OCI-LY3 (cell line): ENCODE results near the gene ODC1.

ENCODE experiments used
- H2AFZ ChIP-seq: fragments of 200-600, 300-600 bp; shearing (Covaris generic); 2 replicates; pipeline ENCODE4 v1.6.0; 2014; ENCODE audit warnings: antibody characterized with exemption, low read depth, low read length
- H3K27ac ChIP-seq: fragments of 200-600, 300-600 bp; sonication (generic); 2 replicates; pipeline ENCODE4 v1.5.1; 2014; ENCODE audit warnings: mild to moderate bottlenecking, low read length, moderate library complexity, mixed read lengths
- H3K27me3 ChIP-seq: fragments of 200-600, 300-600 bp; sonication (generic); 2 replicates; pipeline ENCODE4 v1.6.1; 2014; ENCODE audit warnings: low read depth, low read length, mixed read lengths
- H3K36me3 ChIP-seq: fragments of 200-600, 300-600 bp; sonication (generic); replicated peaks from 2 replicates; pipeline ENCODE3; 2014; ENCODE audit warnings: low read depth, low read length, mixed read lengths
- H3K4me1 ChIP-seq: fragments of 300-600, 200-600 bp; sonication (generic); 2 replicates; pipeline ENCODE4 v1.6.1; 2014; ENCODE audit warnings: low read length, mixed read lengths
- H3K4me2 ChIP-seq: fragments of 200-600, 300-600 bp; sonication (generic); 2 replicates; pipeline ENCODE4 v1.6.1; 2014; ENCODE audit warnings: low read length, mixed read lengths
- H3K4me3 ChIP-seq: fragments of 300-600, 200-600 bp; sonication (generic); 2 replicates; pipeline ENCODE4 v1.5.1; 2014; ENCODE audit warnings: antibody characterized with exemption, mild to moderate bottlenecking, low read length, moderate library complexity
- H3K79me2 ChIP-seq: fragments of 300-600, 200-600 bp; shearing (Covaris generic); 2 replicates; pipeline ENCODE4 v1.6.1; 2014; ENCODE audit warnings: mild to moderate bottlenecking, low read length, mixed read lengths
- H3K9ac ChIP-seq: fragments of 300-600, 200-600 bp; shearing (Covaris generic); 2 replicates; pipeline ENCODE4 v1.6.0; 2014; ENCODE audit warnings: mild to moderate bottlenecking, low read length, moderate library complexity
- H3K9me3 ChIP-seq: fragments of 200-600, 300-600 bp; shearing (Covaris generic); 2 replicates; pipeline ENCODE4 v1.6.1; 2014; ENCODE audit warnings: low read length, mixed read lengths; ENCODE audit not compliant: insufficient read depth
- H4K20me1 ChIP-seq: fragments of 200-600, 300-600 bp; sonication (generic); 2 replicates; pipeline ENCODE4 v1.6.1; 2016; ENCODE audit warnings: low read length, mixed read lengths; ENCODE audit not compliant: insufficient read depth
- EZH2phosphoT487 ChIP-seq: fragments of 200-600 bp; shearing (Covaris generic); IDR thresholded peaks from 2 replicates; pipeline ENCODE4 v1.6.1; 2018; ENCODE audit warnings: antibody characterized with exemption, mixed run types, low read depth
- TF ChIP-seq, protein P1 (sequence below): fragments of 200-600, 300-600 bp; sonication (generic); IDR thresholded peaks from 2 replicates; pipeline ENCODE4 v1.5.1; 2014; ENCODE audit warnings: antibody characterized with exemption, low read length, low read depth

Gene ODC1

DNA sequence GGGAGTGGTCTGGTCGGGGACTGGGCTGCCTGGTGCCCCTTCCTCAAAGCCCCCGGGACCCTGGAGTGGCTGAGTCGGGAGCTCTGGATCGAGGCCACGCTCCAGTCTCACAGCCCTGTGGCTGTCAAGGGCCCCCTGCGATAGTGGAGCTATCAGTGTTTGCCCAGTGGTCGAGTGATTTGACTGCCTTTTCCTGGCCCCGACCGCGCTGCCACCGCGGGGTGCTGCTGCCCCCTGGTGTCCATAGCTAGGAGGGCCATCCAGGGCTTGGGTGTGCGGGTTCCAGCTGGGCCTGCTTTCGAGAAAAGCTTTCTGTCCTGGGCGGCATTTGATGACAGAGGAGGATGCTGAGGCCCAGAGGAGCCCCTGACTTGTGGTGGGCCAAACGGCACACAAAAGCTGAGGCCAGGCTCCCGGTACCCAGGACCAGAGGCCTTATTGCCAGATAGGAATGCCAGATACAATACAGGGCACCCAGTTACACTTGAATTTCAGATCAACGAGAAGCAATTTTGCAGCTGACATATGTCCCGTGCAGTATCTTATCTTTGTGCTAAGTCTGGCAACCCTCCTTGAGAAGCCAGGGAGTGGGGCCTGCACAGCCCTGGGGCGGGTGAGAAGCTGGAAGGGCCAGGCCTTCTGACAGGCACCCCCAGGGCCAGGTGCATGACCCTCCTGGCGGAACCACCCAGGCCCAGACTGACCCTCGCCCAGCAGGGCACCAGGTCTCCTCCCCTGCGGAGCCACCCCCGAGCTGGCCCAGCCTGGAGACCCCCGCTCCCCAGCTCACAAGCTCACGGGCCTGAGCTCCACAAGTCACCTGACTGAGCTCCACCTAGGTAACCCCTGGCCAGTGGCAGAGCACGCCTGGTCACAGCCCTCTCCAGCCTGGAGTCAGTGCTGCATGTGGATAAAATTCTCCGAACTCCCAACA is 13.0 kb downstream of the ODC1 start:
- H3K4me2 ChIP-seq = peak overlapping the region; percentile 61
- H4K20me1 ChIP-seq = peaks cover 15% of the 10 kb centered on the region
- H3K79me2 ChIP-seq = no peaks in the 10 kb centered on the region
- H3K4me1 ChIP-seq = peaks cover 5% of the 10 kb centered on the region
- peaks cover 19% of the 10 kb centered on the region for H3K36me3 ChIP-seq
- no peak overlapping the region for H3K4me3 ChIP-seq
- no peaks in the 10 kb centered on the region for H3K9me3 ChIP-seq
- H2AFZ ChIP-seq = no peak overlapping the region
- H3K9ac ChIP-seq = no peak overlapping the region
- TF ChIP-seq, protein P1, sequence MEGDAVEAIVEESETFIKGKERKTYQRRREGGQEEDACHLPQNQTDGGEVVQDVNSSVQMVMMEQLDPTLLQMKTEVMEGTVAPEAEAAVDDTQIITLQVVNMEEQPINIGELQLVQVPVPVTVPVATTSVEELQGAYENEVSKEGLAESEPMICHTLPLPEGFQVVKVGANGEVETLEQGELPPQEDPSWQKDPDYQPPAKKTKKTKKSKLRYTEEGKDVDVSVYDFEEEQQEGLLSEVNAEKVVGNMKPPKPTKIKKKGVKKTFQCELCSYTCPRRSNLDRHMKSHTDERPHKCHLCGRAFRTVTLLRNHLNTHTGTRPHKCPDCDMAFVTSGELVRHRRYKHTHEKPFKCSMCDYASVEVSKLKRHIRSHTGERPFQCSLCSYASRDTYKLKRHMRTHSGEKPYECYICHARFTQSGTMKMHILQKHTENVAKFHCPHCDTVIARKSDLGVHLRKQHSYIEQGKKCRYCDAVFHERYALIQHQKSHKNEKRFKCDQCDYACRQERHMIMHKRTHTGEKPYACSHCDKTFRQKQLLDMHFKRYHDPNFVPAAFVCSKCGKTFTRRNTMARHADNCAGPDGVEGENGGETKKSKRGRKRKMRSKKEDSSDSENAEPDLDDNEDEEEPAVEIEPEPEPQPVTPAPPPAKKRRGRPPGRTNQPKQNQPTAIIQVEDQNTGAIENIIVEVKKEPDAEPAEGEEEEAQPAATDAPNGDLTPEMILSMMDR = peak; percentile 92
- TF ChIP-seq EZH2phosphoT487 = no peak
- H3K27ac ChIP-seq = no peak overlapping the region
- peaks cover 7% of the 10 kb centered on the region for H3K27me3 ChIP-seq

DNA sequence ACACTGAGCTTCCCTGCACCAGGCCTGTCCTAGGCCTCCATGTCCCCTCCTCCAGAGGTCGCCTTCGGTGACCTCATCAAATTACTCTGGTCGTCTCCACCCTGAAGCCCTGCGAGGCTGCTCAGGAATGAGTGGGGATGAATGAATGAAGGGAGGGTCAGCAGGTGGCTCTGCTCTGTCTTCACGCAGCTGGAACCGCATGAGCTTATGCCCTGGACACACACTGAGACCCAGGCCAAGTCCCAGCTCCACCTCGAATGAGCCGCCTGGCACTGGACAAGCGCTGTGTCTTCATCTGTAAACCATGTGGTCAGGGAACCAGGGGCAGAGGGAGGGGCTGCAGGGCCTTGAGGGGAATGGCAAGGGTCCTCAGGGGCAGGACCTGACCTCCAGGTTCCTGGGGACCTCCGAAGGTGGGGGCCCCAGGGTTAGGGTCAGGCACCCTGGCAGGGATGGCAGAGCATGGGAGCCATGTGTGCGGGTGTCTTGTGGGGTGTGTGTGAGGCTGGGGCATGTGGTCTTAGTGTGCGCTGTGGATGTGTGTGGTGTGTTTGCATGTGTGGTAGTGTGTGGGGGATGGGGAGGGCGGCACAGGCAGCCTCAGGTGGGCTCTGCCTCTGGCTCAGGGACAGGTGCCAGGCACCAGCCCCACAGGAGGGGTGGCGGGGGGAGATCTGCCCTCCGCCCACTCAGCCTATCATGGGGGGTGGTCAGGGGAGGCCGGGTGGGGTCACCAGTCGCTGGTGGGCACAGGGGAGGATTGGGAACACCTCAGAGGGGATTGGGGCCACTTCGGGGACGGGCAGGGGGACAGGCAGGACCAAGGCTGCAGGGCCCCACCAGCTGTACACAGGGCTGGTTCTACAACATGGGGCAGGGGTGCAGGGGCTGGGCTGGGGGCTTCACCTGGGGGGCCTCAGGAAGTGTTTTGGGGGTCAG is 13.9 kb downstream of the ODC1 start:
- Histone ChIP-seq H3K4me3 (no peak overlapping the region), H3K36me3 (peaks cover 10% of the 10 kb centered on the region), H3K9me3 (no peaks in the 10 kb centered on the region), H3K9ac (no peak overlapping the region), H3K27ac (no peak overlapping the region), H3K4me1 (peaks cover 5% of the 10 kb centered on the region), H3K79me2 (no peaks in the 10 kb centered on the region), H3K4me2 (peak overlapping the region; percentile 61), H3K27me3 (peaks cover 7% of the 10 kb centered on the region), H4K20me1 (peaks cover 6% of the 10 kb centered on the region; the same call in 1 of the 2 replicates), H2AFZ (no peak overlapping the region)
- no peak for TF ChIP-seq EZH2phosphoT487
- TF ChIP-seq, protein P1 = no peak

DNA sequence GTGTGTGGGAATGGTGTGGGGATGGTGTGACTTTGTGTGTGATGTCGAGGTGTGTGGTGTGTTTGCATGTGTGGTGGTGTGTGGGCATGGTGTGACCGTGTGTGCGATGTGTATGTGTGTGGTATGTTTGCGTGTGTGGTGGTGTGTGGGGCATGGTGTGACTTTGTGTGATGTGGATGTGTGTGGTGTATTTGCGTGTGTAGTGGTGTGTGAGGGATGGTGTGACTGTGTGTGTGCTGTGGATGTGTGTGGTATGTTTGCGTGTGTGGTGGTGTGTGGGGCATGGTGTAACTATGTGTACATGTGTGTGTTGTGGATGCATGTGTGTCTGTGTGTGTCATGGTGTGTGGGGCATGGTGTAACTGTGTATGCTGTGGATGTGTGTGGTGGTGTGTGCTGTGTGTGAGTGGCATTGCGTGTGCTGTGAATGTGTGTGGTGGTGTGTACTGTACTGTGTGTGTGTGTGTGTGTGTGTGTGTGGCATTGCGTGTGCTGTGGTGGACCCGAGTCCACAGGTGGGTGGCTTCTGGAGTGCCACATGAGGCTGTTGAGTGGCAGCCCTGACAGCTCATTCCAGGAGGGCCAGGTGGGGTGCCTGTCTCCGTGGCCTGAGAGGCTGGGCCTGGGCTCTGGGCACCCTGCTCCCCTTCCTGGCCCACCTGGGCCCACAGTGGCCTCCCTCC is 14.7 kb downstream of the ODC1 start:
- H3K9me3 ChIP-seq = no peaks in the 10 kb centered on the region
- H4K20me1 ChIP-seq = no peaks in the 10 kb centered on the region
- H3K27me3 ChIP-seq = peaks cover 7% of the 10 kb centered on the region
- H3K4me2 ChIP-seq = no peak overlapping the region
- peaks cover 3% of the 10 kb centered on the region for H3K36me3 ChIP-seq
- peaks cover 5% of the 10 kb centered on the region for H3K4me1 ChIP-seq
- no peak overlapping the region for H2AFZ ChIP-seq
- no peak overlapping the region for H3K4me3 ChIP-seq
- no peak overlapping the region for H3K27ac ChIP-seq
- H3K79me2 ChIP-seq = no peaks in the 10 kb centered on the region
- H3K9ac ChIP-seq = no peak overlapping the region
- TF ChIP-seq, protein P1 = no peak
- TF ChIP-seq EZH2phosphoT487 = no peak
